GM21825 (cell line): ENCODE measurements around the gene FAM78B.

Source experiments
- ATAC-seq: cut with Tn5 transposase; IDR thresholded peaks from one replicate; pipeline ENCODE4 v1.9.1; 2021; ENCODE audit warnings: mild to moderate bottlenecking, moderate library complexity; ENCODE audit not compliant: unreplicated experiment

Gene FAM78B

GRCh38 chr1:166079276-166079675, 87.5 kb downstream of the FAM78B start:
- ATAC-seq, result no peak

- ATAC-seq, result no peak
These were observed 93.3 kb downstream of the FAM78B start for GRCh38 chr1:166073489-166073888.

GRCh38 chr1:166069390-166069789, 97.4 kb downstream of the FAM78B start:
- no peak for ATAC-seq

- ATAC-seq, result no peak
These were observed 100.7 kb downstream of the FAM78B start for GRCh38 chr1:166066107-166066506.

GRCh38 chr1:166064951-166065350, 101.8 kb downstream of the FAM78B start:
- ATAC-seq, result no peak

GRCh38 chr1:166064313-166064926, 102.4 kb downstream of the FAM78B start:
- ATAC-seq, result no peak

GRCh38 chr1:166063701-166064100, 103.1 kb downstream of the FAM78B start:
- no peak for ATAC-seq

GRCh38 chr1:166062421-166063070, 104.3 kb downstream of the FAM78B start:
- ATAC-seq, result no peak

- no peak for ATAC-seq
These were observed 109.2 kb downstream of the FAM78B start for GRCh38 chr1:166057650-166058049.

- no peak for ATAC-seq
These were observed 113.4 kb downstream of the FAM78B start for GRCh38 chr1:166053395-166053794.

GRCh38 chr1:166040202-166040997, 126.4 kb downstream of the FAM78B start:
- no peak for ATAC-seq

GRCh38 chr1:166039436-166040201, 127.2 kb downstream of the FAM78B start:
- no peak for ATAC-seq

- ATAC-seq, result no peak
These were observed 130.7 kb downstream of the FAM78B start for GRCh38 chr1:166036092-166036491.

GRCh38 chr1:166032572-166033371, 134.0 kb downstream of the FAM78B start:
- no peak for ATAC-seq

- no peak for ATAC-seq
These were observed 134.7 kb downstream of the FAM78B start for GRCh38 chr1:166031932-166032571.

GRCh38 chr1:166029196-166029945, 137.4 kb downstream of the FAM78B start:
- no peak for ATAC-seq

GRCh38 chr1:166026555-166026954, 140.2 kb downstream of the FAM78B start:
- ATAC-seq, result no peak

GRCh38 chr1:166026143-166026542, 140.7 kb downstream of the FAM78B start:
- no peak for ATAC-seq

- no peak for ATAC-seq
These were observed 146.6 kb downstream of the FAM78B start for GRCh38 chr1:166020210-166020609.
